Panc1 (cell line): ENCODE measurements around the gene ADAMTS7.

Experiments
- CTCF ChIP-seq: fragments of 450-650 bp; IDR thresholded peaks from 2 replicates; pipeline ENCODE4 v1.5.1; 2017; ENCODE audit warnings: mild to moderate bottlenecking
- POLR2AphosphoS5 ChIP-seq: IDR thresholded peaks from 2 replicates; pipeline ENCODE4 v1.6.1; 2012; ENCODE audit warnings: mild to moderate bottlenecking, low read depth, low read length, moderate library complexity
- SIN3A ChIP-seq: IDR thresholded peaks from 2 replicates; pipeline ENCODE4 v1.6.1; 2012; ENCODE audit warnings: low read depth, mild to moderate bottlenecking, low read length, moderate library complexity, borderline replicate concordance; ENCODE audit not compliant: insufficient read depth

- TF ChIP-seq POLR2AphosphoS5 = no peak
- TF ChIP-seq CTCF = no peak
- no peak for TF ChIP-seq SIN3A
Observed at GRCh38 chr15:78716651-78717050, 94.6 kb downstream of the ADAMTS7 start.
